Ascending aorta (tissue), 2 donors: ENCODE results near the gene CNN3. TPM values are rescaled to one million over a fixed set of nuclear protein-coding genes. Genes with fewer than 3 reads are reported as not detected.
A peak's percentile ranks its signal among the peaks of the same experiment; 100 is the strongest.

ENCODE experiments used
- DNase-seq, 2 donors: peaks; one replicate each; pipeline ENCODE4 v3.0.0-alpha.2; 2019; ENCODE audit warnings: low spot score in 2 of 2
- H3K27ac ChIP-seq, 2 donors: fragments of 200-600 bp; sonication (generic); one replicate each; pipeline ENCODE4 v1.5.1; 2016 to 2017; ENCODE audit warnings: mild to moderate bottlenecking in 1 of 2
- H3K27me3 ChIP-seq: fragments of 200-600 bp; sonication (generic); one replicate; pipeline ENCODE4 v1.5.1; 2017
- H3K36me3 ChIP-seq, 2 donors: fragments of 200-600 bp; sonication (generic); one replicate each; pipeline ENCODE4 v1.5.1; 2016
- H3K4me1 ChIP-seq, 2 donors: fragments of 200-600 bp; sonication (generic); one replicate each; pipeline ENCODE4 v1.5.1; 2016 to 2017; ENCODE audit warnings: mild to moderate bottlenecking in 1 of 2
- H3K4me3 ChIP-seq, 2 donors: fragments of 200-600 bp; sonication (generic); one replicate each; pipeline ENCODE4 v1.5.1; 2016 to 2017; ENCODE audit warnings: mild to moderate bottlenecking in 1 of 2
- H3K9me3 ChIP-seq, 2 donors: fragments of 200-600 bp; sonication (generic); one replicate each; pipeline ENCODE4 v1.5.1; 2016
- intact Hi-C: fragments of 100-400 bp; cut with DNase I; formaldehyde crosslinking; loops from one replicate; pipeline ENCODE4 v1.15.1; 2023
- total RNA-seq: library from RNA; depleted of rRNA; stranded (reverse); fragments of >200 nt; gene quantifications from one replicate; pipeline ENCODE4 v1.1.0, GENCODE V29; 2016
- TF ChIP-seq, protein P1 (sequence below), 3 experiments: fragments of 200-600 bp in 2 of 3; fragments of 450-650 bp in 1 of 3; sonication (generic) in 2 of 3; IDR thresholded peaks; one replicate each; pipeline ENCODE4 v1.5.1; 2016 to 2019; ENCODE audit warnings: antibody characterized with exemption in 3 of 3, mild to moderate bottlenecking in 1 of 3, moderate library complexity in 1 of 3

Gene CNN3
- total RNA-seq, 1 donor from 2014 or later = 362 TPM

DNA sequence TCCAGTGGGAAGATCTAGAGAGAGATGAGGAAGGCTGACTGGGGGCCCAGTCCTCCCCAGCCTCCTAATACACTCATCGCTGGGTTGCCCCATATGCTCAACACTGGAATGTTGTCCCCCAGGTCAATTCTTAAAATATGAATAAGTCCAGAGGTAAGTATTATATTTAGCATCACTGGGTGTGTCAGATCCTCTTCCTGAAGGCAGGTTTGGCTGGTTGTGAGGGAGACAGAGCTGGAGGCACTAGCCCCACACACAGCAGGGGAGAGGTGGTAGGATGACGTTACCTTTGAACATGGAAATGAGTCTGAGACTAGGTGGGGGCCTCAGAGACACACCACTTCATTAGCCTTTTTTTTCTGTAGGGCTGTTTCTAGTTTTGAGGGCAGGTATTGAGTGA lies 64.2 kb downstream of the CNN3 start:
- H3K36me3 ChIP-seq = no peaks in the 10 kb centered on the region
- no peak for DNase-seq
- H3K27ac ChIP-seq = peak overlapping the region; percentile 94
- no peak overlapping the region for H3K4me3 ChIP-seq
- peaks cover 14 to 57% of the 10 kb centered on the region in 2 donors for H3K4me1 ChIP-seq
- intact Hi-C loops = loop anchor here (1.0 to 5.0 kb wide), 4 partner anchors 7 to 160 kb away; partner anchors contain the start of gene CNN3
- TF ChIP-seq, protein P1, sequence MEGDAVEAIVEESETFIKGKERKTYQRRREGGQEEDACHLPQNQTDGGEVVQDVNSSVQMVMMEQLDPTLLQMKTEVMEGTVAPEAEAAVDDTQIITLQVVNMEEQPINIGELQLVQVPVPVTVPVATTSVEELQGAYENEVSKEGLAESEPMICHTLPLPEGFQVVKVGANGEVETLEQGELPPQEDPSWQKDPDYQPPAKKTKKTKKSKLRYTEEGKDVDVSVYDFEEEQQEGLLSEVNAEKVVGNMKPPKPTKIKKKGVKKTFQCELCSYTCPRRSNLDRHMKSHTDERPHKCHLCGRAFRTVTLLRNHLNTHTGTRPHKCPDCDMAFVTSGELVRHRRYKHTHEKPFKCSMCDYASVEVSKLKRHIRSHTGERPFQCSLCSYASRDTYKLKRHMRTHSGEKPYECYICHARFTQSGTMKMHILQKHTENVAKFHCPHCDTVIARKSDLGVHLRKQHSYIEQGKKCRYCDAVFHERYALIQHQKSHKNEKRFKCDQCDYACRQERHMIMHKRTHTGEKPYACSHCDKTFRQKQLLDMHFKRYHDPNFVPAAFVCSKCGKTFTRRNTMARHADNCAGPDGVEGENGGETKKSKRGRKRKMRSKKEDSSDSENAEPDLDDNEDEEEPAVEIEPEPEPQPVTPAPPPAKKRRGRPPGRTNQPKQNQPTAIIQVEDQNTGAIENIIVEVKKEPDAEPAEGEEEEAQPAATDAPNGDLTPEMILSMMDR (IDR thresholded peaks at IDR 0.05) = no peak
- H3K27me3 ChIP-seq = no peaks in the 10 kb centered on the region
- H3K9me3 ChIP-seq = no peaks in the 10 kb centered on the region

DNA sequence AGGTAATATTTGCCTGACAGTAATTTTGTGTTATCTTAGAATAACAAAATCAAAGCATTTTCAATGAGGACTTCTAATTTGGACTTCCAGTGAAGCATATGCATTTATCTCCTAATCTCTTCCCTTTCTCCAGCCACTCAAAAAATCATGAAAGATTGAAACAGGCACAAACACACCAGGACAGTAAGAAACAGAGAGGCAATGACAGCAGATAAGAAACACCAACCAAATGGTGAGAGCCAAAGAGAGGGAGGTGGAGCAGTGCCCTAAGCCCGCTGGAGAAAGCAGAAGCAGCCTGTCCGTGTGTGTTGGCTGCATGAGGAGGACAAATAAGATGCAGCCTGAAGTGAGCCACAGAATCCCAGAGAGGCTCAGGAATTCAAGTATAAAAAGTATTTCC lies 67.7 kb downstream of the CNN3 start:
- no peak overlapping the region for H3K27ac ChIP-seq
- H3K27me3 ChIP-seq = no peaks in the 10 kb centered on the region
- no peak overlapping the region for H3K4me3 ChIP-seq
- TF ChIP-seq, protein P1 (IDR thresholded peaks at IDR 0.05) = no peak
- no peak for DNase-seq
- peaks cover 7 to 31% of the 10 kb centered on the region in 2 donors for H3K4me1 ChIP-seq
- H3K9me3 ChIP-seq = no peaks in the 10 kb centered on the region
- no peaks in the 10 kb centered on the region for H3K36me3 ChIP-seq
- intact Hi-C loops = no loop called here

DNA sequence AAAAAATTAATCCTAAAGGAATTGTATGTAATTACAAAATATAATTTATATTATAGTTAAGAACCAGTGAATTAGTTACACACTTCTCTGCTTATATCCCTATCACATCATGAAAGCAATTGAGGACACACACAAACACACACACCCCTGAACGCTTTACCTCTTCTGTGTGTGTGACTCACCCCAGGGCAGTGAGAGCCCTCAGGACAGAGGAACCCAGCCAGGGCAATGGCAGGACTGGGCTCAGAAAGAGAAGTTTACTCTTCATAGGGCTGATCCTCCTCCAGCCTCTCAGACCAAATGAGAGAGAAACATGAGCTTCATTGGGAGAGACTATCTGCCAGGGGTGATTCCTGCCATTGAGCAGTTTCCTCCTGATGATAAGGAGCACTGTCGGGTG lies 68.6 kb downstream of the CNN3 start:
- no peak overlapping the region for H3K27ac ChIP-seq
- intact Hi-C loops = no loop called here
- DNase-seq = no peak
- H3K9me3 ChIP-seq = no peaks in the 10 kb centered on the region
- H3K27me3 ChIP-seq = no peaks in the 10 kb centered on the region
- H3K36me3 ChIP-seq = no peaks in the 10 kb centered on the region
- peaks cover 7 to 26% of the 10 kb centered on the region in 2 donors for H3K4me1 ChIP-seq
- no peak overlapping the region for H3K4me3 ChIP-seq
- TF ChIP-seq, protein P1 (IDR thresholded peaks at IDR 0.05) = no peak

DNA sequence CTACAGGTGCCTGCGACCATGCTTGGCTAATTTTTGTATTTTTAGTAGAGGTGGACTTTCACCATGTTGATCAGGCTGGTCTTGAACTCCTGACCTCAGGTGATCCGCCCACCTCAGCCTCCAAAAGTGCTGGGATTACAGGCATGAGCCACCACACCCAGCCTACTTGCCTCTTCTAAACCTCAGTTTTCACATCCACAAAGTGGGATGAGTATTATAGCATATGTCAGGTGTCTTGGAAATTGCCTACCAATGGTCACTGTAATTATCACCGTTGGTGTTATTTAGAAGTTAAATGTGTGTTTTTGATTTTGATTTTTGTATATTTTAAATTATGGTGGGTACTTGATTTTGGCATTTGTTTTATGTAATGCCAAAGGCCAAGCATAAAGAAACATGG lies 70.0 kb downstream of the CNN3 start:
- DNase-seq = no peak
- H3K4me1 ChIP-seq = peaks cover 0 to 12% of the 10 kb centered on the region in 2 donors
- no peaks in the 10 kb centered on the region for H3K27me3 ChIP-seq
- TF ChIP-seq, protein P1 (IDR thresholded peaks at IDR 0.05) = no peak
- H3K4me3 ChIP-seq = no peak overlapping the region
- intact Hi-C loops = no loop called here
- no peaks in the 10 kb centered on the region for H3K36me3 ChIP-seq
- H3K9me3 ChIP-seq = no peaks in the 10 kb centered on the region
- no peak overlapping the region for H3K27ac ChIP-seq

DNA sequence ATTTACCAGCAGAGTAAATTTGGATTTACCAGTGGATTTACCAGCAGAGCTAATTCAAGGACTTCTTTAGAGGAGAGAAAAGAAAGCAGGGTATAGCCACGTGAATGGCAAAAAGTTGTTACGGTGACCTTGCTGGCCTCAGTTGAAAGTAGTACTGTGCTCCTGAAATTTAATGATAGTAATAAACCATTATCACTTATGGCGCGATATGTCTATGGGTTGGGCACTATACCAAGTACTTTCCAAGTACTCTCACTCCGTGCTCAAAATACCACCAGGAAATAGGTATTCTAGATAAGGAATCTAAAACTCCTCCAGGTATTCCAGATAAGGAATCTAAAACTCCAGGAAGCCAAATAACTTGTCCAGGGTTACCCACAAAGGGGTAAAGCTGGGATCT lies 70.9 kb downstream of the CNN3 start:
- no peaks in the 10 kb centered on the region for H3K27me3 ChIP-seq
- no peaks in the 10 kb centered on the region for H3K36me3 ChIP-seq
- intact Hi-C loops = no loop called here
- no peaks in the 10 kb centered on the region for H3K9me3 ChIP-seq
- DNase-seq = no peak
- H3K27ac ChIP-seq = no peak overlapping the region
- H3K4me1 ChIP-seq = peaks cover 0 to 19% of the 10 kb centered on the region in 2 donors
- TF ChIP-seq, protein P1 (IDR thresholded peaks at IDR 0.05) = no peak
- H3K4me3 ChIP-seq = no peak overlapping the region

DNA sequence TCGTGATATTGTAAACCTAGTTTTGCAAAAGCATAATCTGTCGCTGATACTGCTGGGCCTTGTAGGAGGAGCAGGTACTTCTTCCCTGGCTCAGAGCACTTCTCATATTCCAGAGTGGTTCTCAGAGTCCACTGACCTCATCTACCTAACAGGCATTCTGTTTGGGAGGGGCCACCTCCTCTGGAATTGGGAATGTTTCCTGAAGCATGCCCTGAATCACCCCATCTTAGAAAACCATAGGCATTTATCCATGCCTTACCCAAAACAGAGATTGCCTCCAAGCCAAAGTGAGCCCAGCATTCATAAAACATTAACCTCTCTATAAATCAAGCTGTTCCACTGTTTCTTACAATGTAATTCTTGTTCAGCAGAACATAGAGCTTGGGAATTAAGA lies 71.6 kb downstream of the CNN3 start:
- intact Hi-C loops = loop anchor here (1.0 kb wide), 1 partner anchor 8 kb away; no protein-coding TSS in a partner anchor
- TF ChIP-seq, protein P1 (IDR thresholded peaks at IDR 0.05) = no peak
- Histone ChIP-seq H3K4me1 (peaks cover 0 to 16% of the 10 kb centered on the region in 2 donors), H3K27me3 (no peaks in the 10 kb centered on the region), H3K9me3 (no peaks in the 10 kb centered on the region), H3K4me3 (peak overlapping the region in 1 of 2 donors; percentile 61), H3K27ac (peak overlapping the region in 1 of 2 donors; percentile 68), H3K36me3 (no peaks in the 10 kb centered on the region)
- DNase-seq = no peak
